Kidney (tissue), 14 donors: ENCODE results near the gene LRRC51. TPM values are rescaled to one million over a fixed set of nuclear protein-coding genes. Genes with fewer than 3 reads are reported as not detected.

Source experiments
- DNase-seq, 5 donors: peaks; one replicate each; pipeline ENCODE4 v3.0.0-alpha.2; 2013 to 2020
- FAIRE-seq: peaks from 2 replicates; lab custom pipeline; 2012; peaks lifted over from hg19 to GRCh38; lab: Jason Lieb, UNC
- H3K27ac ChIP-seq, 2 donors: one replicate each; pipeline ENCODE4 v1.7.0; 2013; ENCODE audit warnings: low read depth in 2 of 2, low read length in 2 of 2, inconsistent platforms in 1 of 2
- H3K27me3 ChIP-seq: one replicate; pipeline ENCODE4 v1.7.1; 2013; ENCODE audit warnings: low read length, inconsistent platforms; ENCODE audit not compliant: control insufficient read depth, insufficient read depth
- H3K36me3 ChIP-seq, 3 donors: one replicate each; pipeline versions ENCODE4 v1.7.0 to v1.7.1; 2013; ENCODE audit warnings: low read length in 3 of 3, control low read depth in 1 of 3, inconsistent platforms in 1 of 3; ENCODE audit not compliant: insufficient read depth in 3 of 3, control insufficient read depth in 2 of 3
- H3K4me1 ChIP-seq, 3 donors: one replicate each; pipeline versions ENCODE4 v1.7.0 to v1.7.1; 2013; ENCODE audit warnings: low read length in 3 of 3, inconsistent platforms in 1 of 3, low read depth in 1 of 3; ENCODE audit not compliant: control insufficient read depth in 2 of 3, insufficient read depth in 2 of 3
- H3K4me3 ChIP-seq, 3 donors: one replicate each; pipeline versions ENCODE4 v1.7.0 to v1.8.1; 2013; ENCODE audit warnings: low read length in 3 of 3, control low read depth in 1 of 3, inconsistent platforms in 1 of 3
- H3K9ac ChIP-seq, 3 donors: one replicate each; pipeline versions ENCODE4 v1.7.0 to v1.7.1; 2013; ENCODE audit warnings: low read length in 3 of 3, control low read depth in 1 of 3, inconsistent platforms in 1 of 3
- H3K9me3 ChIP-seq, 3 donors: one replicate each; pipeline versions ENCODE4 v1.7.0 to v1.7.1; 2013; ENCODE audit warnings: low read length in 3 of 3, control low read depth in 1 of 3, inconsistent platforms in 1 of 3; ENCODE audit not compliant: control insufficient read depth in 2 of 3, insufficient read depth in 1 of 3
- intact Hi-C: fragments of 100-400 bp; cut with DNase I; formaldehyde crosslinking; loops from one replicate; pipeline ENCODE4 v1.11.1; 2022
- polyA plus RNA-seq: library from polyadenylated mRNA; stranded (reverse); fragments of 350-450 nt; fragmentation: Illumina TruSeq; extraction: RNeasy Lipid Tissue Mini Kit (QIAGEN cat#74804); gene quantifications from one replicate; pipeline ENCODE4 v1.2.3, GENCODE V29; 2014; ENCODE audit warnings: low read depth, low replicate concordance; ENCODE audit not compliant: insufficient read depth
- total RNA-seq: library from RNA; stranded (reverse); fragmentation: NEBNext Ultra II Directional; extraction: Animal tissue kit (Norgen Biotek cat#: 25700); gene quantifications from one replicate; pipeline ENCODE4 v1.2.1, GENCODE V29; 2021
- TF ChIP-seq, protein P1 (sequence below): IDR thresholded peaks from 3 replicates; pipeline ENCODE4 v1.5.1; 2012; ENCODE audit warnings: mild to moderate bottlenecking, moderate library complexity, borderline replicate concordance; ENCODE audit not compliant: insufficient read depth; ENCODE audit errors: extremely low read depth
- donor health status: control.
- donor health status: control.
- donor health status: control.
- donor health status: control.
- donor health status: control.
- donor health status: DM: yes; HTN: yes; CAD: no.
- donor health status: Normal renal cell carcinoma (clear cell type).

The LRRC51 gene
- total and polyA plus RNA-seq, 2 donors from 2014 or later = 23.3 to 28.9 TPM

DNA sequence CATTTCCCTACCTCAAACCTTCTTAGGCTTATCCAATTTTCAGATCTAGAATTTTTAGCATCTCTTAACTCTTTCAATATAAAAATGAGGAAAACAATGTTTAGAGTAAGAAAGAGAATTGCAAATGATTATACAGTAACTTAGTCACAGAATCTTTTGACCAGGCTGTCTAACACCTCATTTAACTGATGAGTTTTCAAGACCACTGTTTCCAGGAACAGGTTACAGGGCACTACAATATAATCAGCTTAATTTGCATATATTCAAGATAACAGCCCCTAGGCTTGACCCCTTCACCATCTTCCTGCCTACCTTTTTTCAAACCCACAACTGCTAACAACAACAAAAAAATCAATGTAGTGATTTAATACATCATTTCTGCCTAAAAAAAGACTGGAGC lies 13.0 kb upstream of the LRRC51 start:
- no peak overlapping the region for H3K9ac ChIP-seq
- intact Hi-C loops = no loop called here
- no peaks in the 10 kb centered on the region for H3K36me3 ChIP-seq
- DNase-seq (no peak), FAIRE-seq (no peak)
- H3K4me3 ChIP-seq = no peak overlapping the region
- TF ChIP-seq, protein P1, sequence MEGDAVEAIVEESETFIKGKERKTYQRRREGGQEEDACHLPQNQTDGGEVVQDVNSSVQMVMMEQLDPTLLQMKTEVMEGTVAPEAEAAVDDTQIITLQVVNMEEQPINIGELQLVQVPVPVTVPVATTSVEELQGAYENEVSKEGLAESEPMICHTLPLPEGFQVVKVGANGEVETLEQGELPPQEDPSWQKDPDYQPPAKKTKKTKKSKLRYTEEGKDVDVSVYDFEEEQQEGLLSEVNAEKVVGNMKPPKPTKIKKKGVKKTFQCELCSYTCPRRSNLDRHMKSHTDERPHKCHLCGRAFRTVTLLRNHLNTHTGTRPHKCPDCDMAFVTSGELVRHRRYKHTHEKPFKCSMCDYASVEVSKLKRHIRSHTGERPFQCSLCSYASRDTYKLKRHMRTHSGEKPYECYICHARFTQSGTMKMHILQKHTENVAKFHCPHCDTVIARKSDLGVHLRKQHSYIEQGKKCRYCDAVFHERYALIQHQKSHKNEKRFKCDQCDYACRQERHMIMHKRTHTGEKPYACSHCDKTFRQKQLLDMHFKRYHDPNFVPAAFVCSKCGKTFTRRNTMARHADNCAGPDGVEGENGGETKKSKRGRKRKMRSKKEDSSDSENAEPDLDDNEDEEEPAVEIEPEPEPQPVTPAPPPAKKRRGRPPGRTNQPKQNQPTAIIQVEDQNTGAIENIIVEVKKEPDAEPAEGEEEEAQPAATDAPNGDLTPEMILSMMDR = no peak
- no peak overlapping the region for H3K27ac ChIP-seq
- no peaks in the 10 kb centered on the region for H3K27me3 ChIP-seq
- H3K4me1 ChIP-seq = peaks cover 0 to 33% (median 20%) of the 10 kb centered on the region in 3 donors
- H3K9me3 ChIP-seq = no peaks in the 10 kb centered on the region

DNA sequence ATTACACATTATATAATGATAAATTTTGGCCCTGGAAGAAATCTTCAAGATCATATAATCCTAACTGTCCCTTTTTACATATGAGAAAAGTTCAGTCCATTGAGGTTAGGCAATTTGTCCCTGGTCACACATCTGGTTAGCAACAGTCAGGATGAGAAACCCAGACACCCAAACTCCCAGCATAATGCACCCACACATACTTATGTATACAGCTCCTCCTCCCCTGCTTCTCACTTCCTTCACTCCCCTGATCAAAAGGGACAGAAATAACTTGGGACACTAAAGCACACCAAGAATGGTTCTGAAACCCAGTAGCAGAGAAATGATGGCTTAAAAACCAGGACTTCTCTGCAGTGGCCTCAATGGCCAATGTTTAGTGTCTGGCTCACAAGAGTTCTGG lies 11.4 kb upstream of the LRRC51 start:
- DNase-seq = no peak
- TF ChIP-seq, protein P1 = no peak
- Histone ChIP-seq H3K9me3 (no peaks in the 10 kb centered on the region), H3K9ac (peak overlapping the region in 1 of 3 donors; percentile 26), H3K4me3 (no peak overlapping the region), H3K36me3 (no peaks in the 10 kb centered on the region), H3K27me3 (no peaks in the 10 kb centered on the region), H3K4me1 (peaks cover 0 to 33% (median 20%) of the 10 kb centered on the region in 3 donors), H3K27ac (peak overlapping the region; percentile 69 to 78)
- intact Hi-C loops = no loop called here
- no peak for FAIRE-seq

DNA sequence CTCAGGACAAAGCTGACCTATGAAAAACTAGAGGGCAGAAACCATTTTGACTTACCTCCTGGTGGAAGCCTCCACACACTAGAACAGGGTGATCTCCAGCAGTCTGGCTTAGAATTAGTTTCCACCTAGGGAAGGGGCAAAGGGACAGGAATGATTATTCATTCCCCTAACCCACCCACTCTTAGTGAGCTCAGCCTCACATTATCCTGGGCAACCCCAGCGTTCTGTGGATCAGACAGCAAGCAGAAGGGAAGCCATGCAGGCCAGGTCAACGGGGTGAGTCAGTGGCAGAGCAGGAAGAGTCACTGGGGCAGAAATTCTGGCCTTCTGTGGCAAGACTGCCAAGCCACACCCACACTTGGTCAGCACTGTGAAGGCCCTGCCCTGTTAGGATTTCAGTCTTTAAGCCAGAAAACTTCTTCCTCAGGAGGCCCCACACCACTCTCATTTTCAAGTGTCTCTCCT lies 10.8 kb upstream of the LRRC51 start:
- H3K4me1 ChIP-seq = peaks cover 0 to 33% (median 20%) of the 10 kb centered on the region in 3 donors
- peak overlapping the region in 1 of 3 donors; percentile 36 for H3K9ac ChIP-seq
- H3K4me3 ChIP-seq = peak overlapping the region in 1 of 3 donors; percentile 18
- no peaks in the 10 kb centered on the region for H3K27me3 ChIP-seq
- H3K9me3 ChIP-seq = no peaks in the 10 kb centered on the region
- peak in 4 of 5 donors; percentile 15 to 93 (median 30) for DNase-seq
- no peak for FAIRE-seq
- TF ChIP-seq, protein P1 = no peak
- no peaks in the 10 kb centered on the region for H3K36me3 ChIP-seq
- peak overlapping the region; percentile 69 to 78 for H3K27ac ChIP-seq
- intact Hi-C loops = no loop called here

DNA sequence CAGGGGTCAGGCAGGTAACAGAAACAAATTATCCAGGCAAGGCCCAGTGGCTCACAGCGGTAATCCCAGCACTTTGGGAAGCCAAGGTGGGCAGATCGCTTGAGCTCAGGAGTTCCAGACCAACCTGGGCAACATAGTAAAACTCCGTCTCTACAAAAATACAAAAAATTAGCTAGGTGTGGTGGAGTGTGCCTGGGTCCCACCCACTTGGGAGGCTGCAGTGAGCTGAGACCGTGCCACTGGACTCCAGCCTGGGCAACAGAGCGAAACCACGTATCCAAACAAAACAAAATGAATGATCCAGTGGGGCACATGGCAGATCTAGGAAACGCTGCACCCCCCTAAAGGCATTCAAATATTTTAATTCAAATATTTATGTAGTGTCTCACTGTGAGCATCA lies 10.2 kb upstream of the LRRC51 start:
- peak overlapping the region in 1 of 3 donors; percentile 36 for H3K9ac ChIP-seq
- H3K9me3 ChIP-seq = no peaks in the 10 kb centered on the region
- peak overlapping the region; percentile 54 to 78 for H3K27ac ChIP-seq
- no peaks in the 10 kb centered on the region for H3K27me3 ChIP-seq
- peak overlapping the region in 1 of 3 donors; percentile 18 for H3K4me3 ChIP-seq
- FAIRE-seq (no peak), DNase-seq (peak in 2 of 5 donors; percentile 18 to 27)
- TF ChIP-seq, protein P1 = no peak
- intact Hi-C loops = no loop called here
- no peaks in the 10 kb centered on the region for H3K36me3 ChIP-seq
- H3K4me1 ChIP-seq = peaks cover 0 to 33% (median 20%) of the 10 kb centered on the region in 3 donors
